IMR-90 (cell line): ENCODE measurements around the gene S100A12. TPM values are rescaled to one million over a fixed set of nuclear protein-coding genes. Genes with fewer than 3 reads are reported as not detected.

ENCODE experiments used
- ATAC-seq: fragments of 200-7000 bp; cut with Tn5 transposase; 2 replicates; pipeline ENCODE4 v1.9.1; 2020; ENCODE audit warnings: low read depth, mild to moderate bottlenecking, moderate library complexity
- BruUV-seq: library from RNA; stranded (reverse); fragments of 400-500 nt; replicated peaks from 2 replicates; lab custom pipeline; 2021; lab: Mats Ljungman, UMichigan
- CTCF ChIA-PET: fragments of 300-600 bp; formaldehyde crosslinking; extraction: SDS; loops from one replicate; lab custom pipeline; 2021; ENCODE audit warnings: antibody characterized with exemption; lab: Yijun Ruan, JAX
- POLR2A ChIA-PET: fragments of 300-600 bp; sonication (Branson Sonifier 250); formaldehyde crosslinking; loops from one replicate; lab custom pipeline; 2022; ENCODE audit warnings: antibody characterized with exemption; ENCODE audit not compliant: unreplicated experiment; lab: Charles Lee
- DNase-seq: peaks from one replicate; pipeline ENCODE4 v3.0.0; 2013
- H2AFZ ChIP-seq: replicated peaks from 2 replicates; pipeline ENCODE3; 2013; ENCODE audit warnings: low read length, mild to moderate bottlenecking; ENCODE audit not compliant: poor library complexity
- H2AK5ac ChIP-seq: 2 replicates; pipeline ENCODE4 v1.6.1; 2013; ENCODE audit warnings: low read depth, low read length, inconsistent platforms
- H2AK9ac ChIP-seq: replicated peaks from 2 replicates; pipeline ENCODE3; 2013; ENCODE audit warnings: mild to moderate bottlenecking, low read depth, low read length, moderate library complexity; ENCODE audit not compliant: poor library complexity
- H2BK120ac ChIP-seq: 2 replicates; pipeline ENCODE4 v1.6.1; 2013; ENCODE audit warnings: low read depth, low read length, inconsistent platforms
- H2BK15ac ChIP-seq: 3 replicates; pipeline ENCODE4 v1.6.1; 2013; ENCODE audit warnings: low read depth, low read length, inconsistent platforms
- H2BK20ac ChIP-seq: 2 replicates; pipeline ENCODE4 v1.6.1; 2013; ENCODE audit warnings: low read depth, mild to moderate bottlenecking, inconsistent platforms, low read length, moderate library complexity
- H2BK5ac ChIP-seq: 2 replicates; pipeline ENCODE4 v1.6.1; 2013; ENCODE audit warnings: mild to moderate bottlenecking, low read depth, low read length, inconsistent platforms; ENCODE audit not compliant: poor library complexity, severe bottlenecking
- H3K14ac ChIP-seq: replicated peaks from 2 replicates; pipeline ENCODE4 v1.6.1; 2013; ENCODE audit warnings: low read depth, low read length, inconsistent platforms
- H3K18ac ChIP-seq: 2 replicates; pipeline ENCODE4 v1.6.1; 2013; ENCODE audit warnings: low read depth, low read length, control low read depth
- H3K23ac ChIP-seq: 2 replicates; pipeline ENCODE4 v1.6.1; 2013; ENCODE audit warnings: low read depth, low read length, inconsistent platforms
- H3K27ac ChIP-seq: 2 replicates; pipeline ENCODE4 v1.5.1; 2013; ENCODE audit warnings: mild to moderate bottlenecking, control low read depth, low read length; ENCODE audit not compliant: insufficient read depth
- H3K27me3 ChIP-seq: 2 replicates; pipeline ENCODE4 v1.6.1; 2013; ENCODE audit warnings: low read length; ENCODE audit not compliant: control insufficient read depth, insufficient read depth
- H3K36me3 ChIP-seq: 2 replicates; pipeline ENCODE4 v1.6.1; 2013; ENCODE audit warnings: low read length, mixed read lengths; ENCODE audit not compliant: control insufficient read depth, insufficient read depth
- H3K4ac ChIP-seq: 2 replicates; pipeline ENCODE4 v1.6.1; 2013; ENCODE audit warnings: low read depth, low read length, inconsistent platforms
- H3K4me1 ChIP-seq: 2 replicates; pipeline ENCODE4 v1.6.1; 2013; ENCODE audit warnings: low read length, mixed read lengths; ENCODE audit not compliant: control insufficient read depth, insufficient read depth
- H3K4me2 ChIP-seq: 2 replicates; pipeline ENCODE4 v1.6.1; 2013; ENCODE audit warnings: low read depth, mild to moderate bottlenecking, control low read depth, low read length, moderate library complexity
- H3K4me3 ChIP-seq: 2 replicates; pipeline ENCODE4 v1.5.1; 2013; ENCODE audit warnings: low read depth, mild to moderate bottlenecking, control low read depth, low read length, moderate library complexity; ENCODE audit not compliant: insufficient read depth
- H3K56ac ChIP-seq: 2 replicates; pipeline ENCODE4 v1.6.1; 2013; ENCODE audit warnings: low read length, inconsistent platforms; ENCODE audit not compliant: insufficient read depth; ENCODE audit errors: extremely low read depth
- H3K79me1 ChIP-seq, 2 experiments: 2 replicates each; pipeline ENCODE4 v1.6.1; 2013; ENCODE audit warnings: low read length in 2 of 2, inconsistent platforms in 1 of 2, low read depth in 1 of 2
- H3K9ac ChIP-seq: 2 replicates; pipeline ENCODE4 v1.6.1; 2013; ENCODE audit warnings: low read depth, low read length, control low read depth
- H3K9me1 ChIP-seq: 2 replicates; pipeline ENCODE4 v1.6.1; 2013; ENCODE audit warnings: low read length, inconsistent platforms; ENCODE audit not compliant: insufficient read depth
- H3K9me3 ChIP-seq: 2 replicates; pipeline ENCODE4 v1.6.1; 2013; ENCODE audit warnings: low read length; ENCODE audit not compliant: control insufficient read depth, insufficient read depth
- H4K20me1 ChIP-seq: 2 replicates; pipeline ENCODE4 v1.6.1; 2013; ENCODE audit warnings: low read length, inconsistent platforms; ENCODE audit not compliant: insufficient read depth
- H4K5ac ChIP-seq: 2 replicates; pipeline ENCODE4 v1.6.1; 2013; ENCODE audit warnings: mild to moderate bottlenecking, low read depth, low read length, control low read depth
- H4K8ac ChIP-seq, 2 experiments: 2 replicates each; pipeline ENCODE4 v1.6.1; 2013; ENCODE audit warnings: low read depth in 2 of 2, low read length in 2 of 2, control low read depth in 1 of 2, inconsistent platforms in 1 of 2
- H4K91ac ChIP-seq: 2 replicates; pipeline ENCODE4 v1.6.1; 2013; ENCODE audit warnings: low read depth, low read length, inconsistent platforms; ENCODE audit not compliant: insufficient read depth
- BHLHE40 ChIP-seq: fragments of 150-350 bp; IDR thresholded peaks from 2 replicates; pipeline ENCODE4 v1.6.1; 2016; ENCODE audit warnings: mild to moderate bottlenecking, low read depth, low read length
- CEBPB ChIP-seq: IDR thresholded peaks from 2 replicates; pipeline ENCODE4 v1.6.1; 2012; ENCODE audit warnings: low read depth, low read length, improper control_type of control experiment
- CHD1 ChIP-seq: IDR thresholded peaks from 2 replicates; pipeline ENCODE4 v1.6.1; 2012; ENCODE audit warnings: low read depth, low read length, improper control_type of control experiment
- CTCF ChIP-seq: conservative IDR thresholded peaks from 2 replicates; pipeline ENCODE4 v1.5.1; 2012; ENCODE audit warnings: mild to moderate bottlenecking, low read depth, low read length, improper control_type of control experiment
- FOS ChIP-seq: fragments of 150-350 bp; IDR thresholded peaks from 2 replicates; pipeline ENCODE4 v1.6.1; 2016; ENCODE audit warnings: low read depth, low read length
- MAFK ChIP-seq: IDR thresholded peaks from 2 replicates; pipeline ENCODE4 v1.6.1; 2012; ENCODE audit warnings: low read depth, low read length, improper control_type of control experiment
- MAZ ChIP-seq: IDR thresholded peaks from 2 replicates; pipeline ENCODE4 v1.6.1; 2012; ENCODE audit warnings: low read depth, mild to moderate bottlenecking, low read length, improper control_type of control experiment, moderate library complexity, borderline replicate concordance
- MXI1 ChIP-seq: IDR thresholded peaks from 2 replicates; pipeline ENCODE4 v1.6.1; 2012; ENCODE audit warnings: low read depth, mild to moderate bottlenecking, low read length, moderate library complexity, borderline replicate concordance
- POLR2A ChIP-seq: IDR thresholded peaks from 2 replicates; pipeline ENCODE4 v1.6.1; 2012; ENCODE audit warnings: mild to moderate bottlenecking, low read depth, low read length
- RAD21 ChIP-seq: IDR thresholded peaks from 2 replicates; pipeline ENCODE4 v1.6.1; 2012; ENCODE audit warnings: low read length, improper control_type of control experiment
- RCOR1 ChIP-seq: IDR thresholded peaks from 2 replicates; pipeline ENCODE4 v1.6.1; 2012; ENCODE audit warnings: mild to moderate bottlenecking, low read length, improper control_type of control experiment; ENCODE audit not compliant: insufficient replicate concordance
- RFX5 ChIP-seq: IDR thresholded peaks from 2 replicates; pipeline ENCODE4 v1.8.0; 2012; ENCODE audit warnings: low read depth, mild to moderate bottlenecking, low read length, moderate library complexity
- SMC3 ChIP-seq: fragments of 150-350 bp; IDR thresholded peaks from 2 replicates; pipeline ENCODE4 v1.6.1; 2016; ENCODE audit warnings: low read depth, mild to moderate bottlenecking, antibody characterized with exemption, low read length, moderate library complexity
- USF2 ChIP-seq: fragments of 150-350 bp; IDR thresholded peaks from 2 replicates; pipeline ENCODE4 v1.6.1; 2017; ENCODE audit warnings: mild to moderate bottlenecking, antibody characterized with exemption, low read length, low read depth
- WGBS, 2 experiments: methylation state at CpG; one replicate each; pipeline versions ENCODE4 v1.1.5 to v1.1.7; 2013; ENCODE audit warnings: missing lambda C conversion rate in 2 of 2; ENCODE audit not compliant: insufficient read length in 1 of 2; ENCODE audit errors: extremely low coverage in 2 of 2; 5-methylcytosine and 5-hydroxymethylcytosine counted together
- dilution Hi-C: fragments of 300-500 bp; cut with HindIII; formaldehyde crosslinking; loops from one replicate; pipeline ENCODE4 v1.14.3; 2018; ENCODE audit warnings: low sequenced_read_pairs; ENCODE audit not compliant: unreplicated experiment
- in situ Hi-C: fragments of 300-500 bp; cut with MboI; formaldehyde crosslinking; loops from 3 replicates; pipeline ENCODE4 v1.14.3; 2019; ENCODE audit warnings: low sequenced_read_pairs, inconsistent platforms, mixed read lengths
- intact Hi-C: fragments of 100-400 bp; cut with micrococcal nuclease; formaldehyde crosslinking; loops from 2 replicates; pipeline ENCODE4 v1.10.0; 2022
- polyA plus RNA-seq, 3 experiments: library from polyadenylated mRNA; depleted of rRNA; stranded (reverse); fragments of >200 nt; gene quantifications; 2 replicates each; pipeline ENCODE4 v1.2.3, GENCODE V29; 2012; ENCODE audit warnings: low replicate concordance in 1 of 3
- total RNA-seq: library from RNA; depleted of rRNA; stranded (reverse); fragments of >200 nt; gene quantifications from 2 replicates; pipeline ENCODE4 v1.2.3, GENCODE V29; 2012

Gene S100A12
- total and polyA plus RNA-seq, 2 of the 4 experiments (the other 2 are of a cell fraction): not detected

DNA sequence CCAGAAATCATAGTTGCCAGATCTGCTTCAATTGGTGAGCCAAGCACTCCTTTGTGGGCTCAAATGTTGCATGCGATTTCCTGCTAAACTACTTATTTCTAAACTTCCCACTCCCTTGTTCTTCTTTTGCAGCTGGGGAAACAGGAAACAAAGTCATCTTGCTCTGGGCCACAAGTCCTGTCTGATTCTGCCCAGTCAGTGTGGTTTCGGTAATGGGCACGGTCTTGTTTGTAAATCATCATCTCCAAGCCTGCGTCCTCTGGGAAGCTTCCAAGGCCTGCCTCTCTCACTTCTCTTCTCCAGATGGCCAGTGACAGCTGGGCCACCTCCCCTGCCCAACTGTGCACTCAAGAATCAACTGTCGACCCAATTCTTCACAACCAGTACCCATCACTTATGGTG lies 11.1 kb upstream of the S100A12 start:
- ATAC-seq (no peak), DNase-seq (no peak)
- H4K5ac ChIP-seq: no peak overlapping the region
- H3K9me1 ChIP-seq: no peaks in the 10 kb centered on the region
- in situ Hi-C loops: no loop called here
- H3K56ac ChIP-seq: no peak overlapping the region
- ChIA-PET CTCF (no interaction called here), POLR2A (no interaction called here)
- no peaks in the 10 kb centered on the region for H4K20me1 ChIP-seq
- no peak overlapping the region for H4K8ac ChIP-seq
- H3K4me3 ChIP-seq: no peak overlapping the region
- H3K27me3 ChIP-seq: no peaks in the 10 kb centered on the region; the same call in 1 of the 2 replicates
- H3K4ac ChIP-seq: no peak overlapping the region
- no peak overlapping the region for H3K18ac ChIP-seq
- no peaks in the 10 kb centered on the region for H3K36me3 ChIP-seq
- no peak overlapping the region for H4K91ac ChIP-seq
- no peak overlapping the region for H2BK20ac ChIP-seq
- H3K9me3 ChIP-seq: no peaks in the 10 kb centered on the region
- H2AFZ ChIP-seq: no peak overlapping the region
- WGBS, 2 experiments: 50% methylated on average over 2 of the region's 5 CpGs; no CpG with 5 or more reads in 1 of the 2 experiments
- TF ChIP-seq BHLHE40 (no peak), MAZ (no peak), POLR2A (no peak), CEBPB (no peak), RFX5 (no peak), RAD21 (no peak), CHD1 (no peak), RCOR1 (no peak), MAFK (no peak), USF2 (no peak), FOS (no peak), SMC3 (no peak), CTCF (no peak), MXI1 (no peak)
- H3K14ac ChIP-seq: no peak overlapping the region
- no peak overlapping the region for H3K23ac ChIP-seq
- dilution Hi-C loops: no loop called here
- no peak overlapping the region for H2BK5ac ChIP-seq
- H2BK120ac ChIP-seq: no peak overlapping the region
- BruUV-seq: no TSS peak
- H2BK15ac ChIP-seq: no peak overlapping the region
- no peaks in the 10 kb centered on the region for H3K79me1 ChIP-seq
- no peak overlapping the region for H3K4me2 ChIP-seq
- H2AK5ac ChIP-seq: no peak overlapping the region
- intact Hi-C loops: no loop called here
- no peak overlapping the region for H2AK9ac ChIP-seq
- no peak overlapping the region for H3K9ac ChIP-seq
- no peak overlapping the region for H3K27ac ChIP-seq
- H3K4me1 ChIP-seq: no peaks in the 10 kb centered on the region
